Kidney glomerular epithelial cell (primary cell): ENCODE measurements around the gene TRIM66.
A peak's percentile ranks its signal among the peaks of the same experiment; 100 is the strongest.

Source experiments
- DNase-seq: peaks from one replicate; lab custom pipeline; 2025; lab: John Stamatoyannopoulos, UW

The TRIM66 gene

DNA sequence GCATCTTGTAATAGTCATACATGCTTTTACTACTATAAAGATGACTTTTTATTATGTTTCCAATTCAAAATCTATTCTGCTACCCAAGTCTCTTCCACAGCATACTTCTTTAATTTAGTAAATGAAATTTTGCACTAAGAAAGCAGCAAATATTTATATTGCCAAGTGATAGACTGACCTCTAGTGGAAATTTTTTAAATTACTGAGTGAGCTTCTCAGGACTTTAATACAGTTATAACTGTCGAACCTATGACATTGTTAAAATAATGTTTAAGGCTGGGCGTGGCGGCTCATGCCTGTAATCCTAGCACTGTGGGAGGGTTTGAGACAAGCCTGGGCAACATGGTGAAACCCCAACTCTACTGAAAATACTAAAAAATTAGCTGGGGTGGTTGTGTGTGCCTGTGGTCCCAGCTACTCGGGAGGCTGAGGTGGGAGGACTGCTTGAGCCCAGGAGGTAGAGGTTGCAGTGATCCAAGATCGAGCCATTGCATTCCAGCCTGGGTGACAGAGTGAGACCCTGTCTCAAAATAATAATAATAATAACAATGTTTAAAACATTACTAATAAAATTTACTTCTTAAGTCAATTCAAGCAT, 115.8 kb downstream of the TRIM66 start:
- DNase-seq, result peak; percentile 30

DNA sequence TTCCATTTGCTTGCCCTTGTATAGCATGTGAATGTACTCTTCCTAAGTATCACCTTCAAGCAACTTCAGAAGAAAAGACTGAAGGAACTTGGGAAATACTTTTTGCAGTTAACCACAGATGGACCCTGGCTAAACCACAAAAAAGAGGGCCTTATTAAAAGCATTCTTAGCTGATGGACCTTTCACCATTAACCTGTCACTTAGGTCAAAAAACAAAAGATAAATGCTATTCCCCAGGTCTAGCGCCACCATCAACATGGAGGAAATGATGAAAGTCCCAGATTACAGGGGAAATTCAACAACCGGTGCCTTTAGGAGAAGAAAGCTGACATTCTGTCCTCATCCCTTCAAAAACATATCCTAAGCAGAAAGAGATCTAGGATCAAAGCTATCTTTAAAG, 117.9 kb downstream of the TRIM66 start:
- no peak for DNase-seq
